Karpas-422 (cell line): ENCODE data around the gene RBMX. TPM values are rescaled to one million over a fixed set of nuclear protein-coding genes. Genes with fewer than 3 reads are reported as not detected.

Experiments used
- small RNA-seq: library from RNA; depleted of rRNA; stranded (forward); fragments of <200 nt; gene quantifications from one replicate; pipeline ENCODE3, GENCODE V24; 2014
- total RNA-seq: library from RNA; depleted of rRNA; stranded (reverse); fragments of >200 nt; shearing (Covaris generic); gene quantifications from 2 replicates; pipeline ENCODE4 v1.2.3, GENCODE V29; 2014; ENCODE audit warnings: low replicate concordance; rRNA removed

Gene RBMX
- total RNA-seq, 1 experiment from 2014 or later = 186 TPM

Small RNAs within 50 kb of the gene (small RNA-seq; reads per million reads assigned to genes)
- not detected for gene SNORD61

Other genes with a start within 250 kb of the RBMX start
- not detected in 2 replicates for gene CD40LG, start 232.6 kb downstream of the RBMX start, total RNA-seq
- gene ARHGEF6, start 99.8 kb downstream of the RBMX start, total RNA-seq = 0.61 and 2.6 TPM in 2 replicates
- gene GPR101, start 153.3 kb upstream of the RBMX start, total RNA-seq = not detected in 2 replicates